ENCODE results near the gene ABCC10. TPM values are rescaled to one million over a fixed set of nuclear protein-coding genes. Genes with fewer than 3 reads are reported as not detected.

ABCC10 gene
- polyA plus RNA-seq, 1 donor from 2014 or later: 22.4 TPM

- Histone ChIP-seq H3K9me3 (ENCODE audit: low read length) (no peaks in the 10 kb centered on the region), H3K9me2 (ENCODE audit: insufficient read depth, low read length) (no peaks in the 10 kb centered on the region), H3K4me3 (ENCODE audit: low read length) (no peak overlapping the region), H3K36me3 (ENCODE audit: insufficient read depth, low read length) (no peaks in the 10 kb centered on the region), H3K4me2 (ENCODE audit: low read length) (no peak overlapping the region), H4K20me1 (ENCODE audit: insufficient read depth) (no peaks in the 10 kb centered on the region), H3K79me2 (replicated peaks; ENCODE audit: insufficient read depth, low read length) (no peaks in the 10 kb centered on the region), H3K9ac (ENCODE audit: low read length) (no peak overlapping the region), H3K27ac (ENCODE audit: low read length) (no peak overlapping the region), H2AFZ (ENCODE audit: low read depth, low read length) (no peak overlapping the region), H3F3A (ENCODE audit: insufficient read depth, low read length, poor library complexity, severe bottlenecking) (no peaks in the 10 kb centered on the region), H3K27me3 (ENCODE audit: insufficient read depth, low read depth, low read length) (no peaks in the 10 kb centered on the region)
- TF ChIP-seq SMC3 (conservative IDR thresholded peaks at IDR 0.05; ENCODE audit: poor library complexity) (no peak), POLR2AphosphoS5 (IDR thresholded peaks at IDR 0.05) (no peak), EP300 (conservative IDR thresholded peaks at IDR 0.05; ENCODE audit: poor library complexity, severe bottlenecking) (no peak), EZH2 (IDR thresholded peaks at IDR 0.05; ENCODE audit: borderline replicate concordance, insufficient read depth, low read length, poor library complexity, severe bottlenecking) (no peak), RAD21 (conservative IDR thresholded peaks at IDR 0.05) (no peak), MXI1 (conservative IDR thresholded peaks at IDR 0.05; ENCODE audit: poor library complexity, severe bottlenecking) (no peak), TAF1 (IDR thresholded peaks at IDR 0.05; ENCODE audit: low read depth) (no peak)
- TF ChIP-seq, protein P1, sequence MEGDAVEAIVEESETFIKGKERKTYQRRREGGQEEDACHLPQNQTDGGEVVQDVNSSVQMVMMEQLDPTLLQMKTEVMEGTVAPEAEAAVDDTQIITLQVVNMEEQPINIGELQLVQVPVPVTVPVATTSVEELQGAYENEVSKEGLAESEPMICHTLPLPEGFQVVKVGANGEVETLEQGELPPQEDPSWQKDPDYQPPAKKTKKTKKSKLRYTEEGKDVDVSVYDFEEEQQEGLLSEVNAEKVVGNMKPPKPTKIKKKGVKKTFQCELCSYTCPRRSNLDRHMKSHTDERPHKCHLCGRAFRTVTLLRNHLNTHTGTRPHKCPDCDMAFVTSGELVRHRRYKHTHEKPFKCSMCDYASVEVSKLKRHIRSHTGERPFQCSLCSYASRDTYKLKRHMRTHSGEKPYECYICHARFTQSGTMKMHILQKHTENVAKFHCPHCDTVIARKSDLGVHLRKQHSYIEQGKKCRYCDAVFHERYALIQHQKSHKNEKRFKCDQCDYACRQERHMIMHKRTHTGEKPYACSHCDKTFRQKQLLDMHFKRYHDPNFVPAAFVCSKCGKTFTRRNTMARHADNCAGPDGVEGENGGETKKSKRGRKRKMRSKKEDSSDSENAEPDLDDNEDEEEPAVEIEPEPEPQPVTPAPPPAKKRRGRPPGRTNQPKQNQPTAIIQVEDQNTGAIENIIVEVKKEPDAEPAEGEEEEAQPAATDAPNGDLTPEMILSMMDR (IDR thresholded peaks at IDR 0.05; ENCODE audit: poor library complexity, severe bottlenecking): no peak
- TF ChIP-seq, protein P2, sequence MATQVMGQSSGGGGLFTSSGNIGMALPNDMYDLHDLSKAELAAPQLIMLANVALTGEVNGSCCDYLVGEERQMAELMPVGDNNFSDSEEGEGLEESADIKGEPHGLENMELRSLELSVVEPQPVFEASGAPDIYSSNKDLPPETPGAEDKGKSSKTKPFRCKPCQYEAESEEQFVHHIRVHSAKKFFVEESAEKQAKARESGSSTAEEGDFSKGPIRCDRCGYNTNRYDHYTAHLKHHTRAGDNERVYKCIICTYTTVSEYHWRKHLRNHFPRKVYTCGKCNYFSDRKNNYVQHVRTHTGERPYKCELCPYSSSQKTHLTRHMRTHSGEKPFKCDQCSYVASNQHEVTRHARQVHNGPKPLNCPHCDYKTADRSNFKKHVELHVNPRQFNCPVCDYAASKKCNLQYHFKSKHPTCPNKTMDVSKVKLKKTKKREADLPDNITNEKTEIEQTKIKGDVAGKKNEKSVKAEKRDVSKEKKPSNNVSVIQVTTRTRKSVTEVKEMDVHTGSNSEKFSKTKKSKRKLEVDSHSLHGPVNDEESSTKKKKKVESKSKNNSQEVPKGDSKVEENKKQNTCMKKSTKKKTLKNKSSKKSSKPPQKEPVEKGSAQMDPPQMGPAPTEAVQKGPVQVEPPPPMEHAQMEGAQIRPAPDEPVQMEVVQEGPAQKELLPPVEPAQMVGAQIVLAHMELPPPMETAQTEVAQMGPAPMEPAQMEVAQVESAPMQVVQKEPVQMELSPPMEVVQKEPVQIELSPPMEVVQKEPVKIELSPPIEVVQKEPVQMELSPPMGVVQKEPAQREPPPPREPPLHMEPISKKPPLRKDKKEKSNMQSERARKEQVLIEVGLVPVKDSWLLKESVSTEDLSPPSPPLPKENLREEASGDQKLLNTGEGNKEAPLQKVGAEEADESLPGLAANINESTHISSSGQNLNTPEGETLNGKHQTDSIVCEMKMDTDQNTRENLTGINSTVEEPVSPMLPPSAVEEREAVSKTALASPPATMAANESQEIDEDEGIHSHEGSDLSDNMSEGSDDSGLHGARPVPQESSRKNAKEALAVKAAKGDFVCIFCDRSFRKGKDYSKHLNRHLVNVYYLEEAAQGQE (IDR thresholded peaks at IDR 0.05; ENCODE audit: borderline replicate concordance): no peak
Observed at GRCh38 chr6:43493230-43493629, 65.9 kb downstream of the ABCC10 start.

- no peak overlapping the region for H2AFZ ChIP-seq (ENCODE audit: low read depth, low read length)
Observed at GRCh38 chr6:43493833-43494232, 66.5 kb downstream of the ABCC10 start.

More at GRCh38 chr6:43493833-43494232, 66.5 kb downstream of the ABCC10 start:
- no peak overlapping the region for H3K4me2 ChIP-seq (ENCODE audit: low read length)
- no peak overlapping the region for H3K9ac ChIP-seq (ENCODE audit: low read length)
- H3K4me3 ChIP-seq (ENCODE audit: low read length): no peak overlapping the region
- H3K36me3 ChIP-seq (ENCODE audit: insufficient read depth, low read length): no peaks in the 10 kb centered on the region
- H3K9me3 ChIP-seq (ENCODE audit: low read length): no peaks in the 10 kb centered on the region
- no peaks in the 10 kb centered on the region for H3F3A ChIP-seq (ENCODE audit: insufficient read depth, low read length, poor library complexity, severe bottlenecking)
- no peaks in the 10 kb centered on the region for H3K79me2 ChIP-seq (replicated peaks; ENCODE audit: insufficient read depth, low read length)
- TF ChIP-seq, protein P2 (IDR thresholded peaks at IDR 0.05; ENCODE audit: borderline replicate concordance): no peak
- TF ChIP-seq, protein P1 (IDR thresholded peaks at IDR 0.05; ENCODE audit: poor library complexity, severe bottlenecking): no peak
- no peak for TF ChIP-seq MXI1 (conservative IDR thresholded peaks at IDR 0.05; ENCODE audit: poor library complexity, severe bottlenecking)
- no peak for TF ChIP-seq POLR2AphosphoS5 (IDR thresholded peaks at IDR 0.05)
- TF ChIP-seq RAD21 (conservative IDR thresholded peaks at IDR 0.05): no peak
- TF ChIP-seq TAF1 (IDR thresholded peaks at IDR 0.05; ENCODE audit: low read depth): no peak
- TF ChIP-seq EZH2 (IDR thresholded peaks at IDR 0.05; ENCODE audit: borderline replicate concordance, insufficient read depth, low read length, poor library complexity, severe bottlenecking): no peak
- no peak for TF ChIP-seq SMC3 (conservative IDR thresholded peaks at IDR 0.05; ENCODE audit: poor library complexity)
- H3K27ac ChIP-seq (ENCODE audit: low read length): no peak overlapping the region
- no peaks in the 10 kb centered on the region for H3K9me2 ChIP-seq (ENCODE audit: insufficient read depth, low read length)
- H4K20me1 ChIP-seq (ENCODE audit: insufficient read depth): no peaks in the 10 kb centered on the region
- H3K27me3 ChIP-seq (ENCODE audit: insufficient read depth, low read depth, low read length): no peaks in the 10 kb centered on the region

All from neural cell (in vitro differentiated cells).